UCSD-AML1 (cell line): ENCODE results near the gene AHRR.
"Not testable (repeated sequence)": the region's sequence is repeated elsewhere in the genome, so short reads cannot be mapped to it uniquely, and the experiment has no call there.

ENCODE experiments used
- DNase-seq: peaks from one replicate; lab custom pipeline; 2025; ENCODE audit not compliant: unreplicated experiment; lab: John Stamatoyannopoulos, UW

AHRR gene

GRCh38 chr5:375921-376798 is 54.6 kb downstream of the AHRR start:
- DNase-seq = no peak

- no peak for DNase-seq
Observed at GRCh38 chr5:376799-377325, 55.3 kb downstream of the AHRR start.

- no peak for DNase-seq
Observed at GRCh38 chr5:377326-377981, 55.9 kb downstream of the AHRR start.

- DNase-seq = no peak
Observed at GRCh38 chr5:378301-378891, 56.9 kb downstream of the AHRR start.

- no peak for DNase-seq
Observed at GRCh38 chr5:378976-379742, 57.6 kb downstream of the AHRR start.

GRCh38 chr5:380701-381309 is 59.3 kb downstream of the AHRR start:
- no peak for DNase-seq

GRCh38 chr5:383066-383465 is 61.6 kb downstream of the AHRR start:
- DNase-seq = no peak

- DNase-seq = no peak
Observed at GRCh38 chr5:383621-384020, 62.1 kb downstream of the AHRR start.

GRCh38 chr5:384576-384975 is 63.1 kb downstream of the AHRR start:
- DNase-seq = not testable (repeated sequence)

- DNase-seq = no peak
Observed at GRCh38 chr5:385321-385720, 63.8 kb downstream of the AHRR start.

- DNase-seq = no peak
Observed at GRCh38 chr5:386432-387341, 65.2 kb downstream of the AHRR start.

GRCh38 chr5:387491-388265 is 66.2 kb downstream of the AHRR start:
- DNase-seq = no peak

- DNase-seq = no peak
Observed at GRCh38 chr5:388266-389196, 67.0 kb downstream of the AHRR start.

GRCh38 chr5:389197-389821 is 67.8 kb downstream of the AHRR start:
- DNase-seq = no peak

GRCh38 chr5:389891-390622 is 68.5 kb downstream of the AHRR start:
- DNase-seq = no peak

- no peak for DNase-seq
Observed at GRCh38 chr5:390623-391491, 69.3 kb downstream of the AHRR start.
